VCaP (cell line): ENCODE data around the gene SLC44A3.

Source experiments
- H3K27ac ChIP-seq: fragments of 450-650 bp; 2 replicates; pipeline ENCODE4 v1.5.1; 2017
- TF ChIP-seq, protein P1 (sequence below): fragments of 450-650 bp; conservative IDR thresholded peaks from 2 replicates; pipeline ENCODE4 v1.5.1; 2017; ENCODE audit warnings: mild to moderate bottlenecking, moderate library complexity

SLC44A3 gene

GRCh38 chr1:94887106-94887505 lies 66.9 kb downstream of the SLC44A3 start:
- TF ChIP-seq, protein P1, sequence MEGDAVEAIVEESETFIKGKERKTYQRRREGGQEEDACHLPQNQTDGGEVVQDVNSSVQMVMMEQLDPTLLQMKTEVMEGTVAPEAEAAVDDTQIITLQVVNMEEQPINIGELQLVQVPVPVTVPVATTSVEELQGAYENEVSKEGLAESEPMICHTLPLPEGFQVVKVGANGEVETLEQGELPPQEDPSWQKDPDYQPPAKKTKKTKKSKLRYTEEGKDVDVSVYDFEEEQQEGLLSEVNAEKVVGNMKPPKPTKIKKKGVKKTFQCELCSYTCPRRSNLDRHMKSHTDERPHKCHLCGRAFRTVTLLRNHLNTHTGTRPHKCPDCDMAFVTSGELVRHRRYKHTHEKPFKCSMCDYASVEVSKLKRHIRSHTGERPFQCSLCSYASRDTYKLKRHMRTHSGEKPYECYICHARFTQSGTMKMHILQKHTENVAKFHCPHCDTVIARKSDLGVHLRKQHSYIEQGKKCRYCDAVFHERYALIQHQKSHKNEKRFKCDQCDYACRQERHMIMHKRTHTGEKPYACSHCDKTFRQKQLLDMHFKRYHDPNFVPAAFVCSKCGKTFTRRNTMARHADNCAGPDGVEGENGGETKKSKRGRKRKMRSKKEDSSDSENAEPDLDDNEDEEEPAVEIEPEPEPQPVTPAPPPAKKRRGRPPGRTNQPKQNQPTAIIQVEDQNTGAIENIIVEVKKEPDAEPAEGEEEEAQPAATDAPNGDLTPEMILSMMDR, result no peak
- H3K27ac ChIP-seq, result no peak overlapping the region

- H3K27ac ChIP-seq, result no peak overlapping the region
- TF ChIP-seq, protein P1, result no peak
These were observed 67.5 kb downstream of the SLC44A3 start for GRCh38 chr1:94887603-94888171.

GRCh38 chr1:94888201-94888600 lies 68.0 kb downstream of the SLC44A3 start:
- H3K27ac ChIP-seq, result no peak overlapping the region
- TF ChIP-seq, protein P1, result no peak

- H3K27ac ChIP-seq, result no peak overlapping the region
These were observed 72.6 kb downstream of the SLC44A3 start for GRCh38 chr1:94892604-94893254.

GRCh38 chr1:94894630-94895029 lies 74.5 kb downstream of the SLC44A3 start:
- H3K27ac ChIP-seq, result no peak overlapping the region
- TF ChIP-seq, protein P1, result no peak

More at GRCh38 chr1:94892604-94893254, 72.6 kb downstream of the SLC44A3 start:
- TF ChIP-seq, protein P1, result no peak

- H3K27ac ChIP-seq, result no peak overlapping the region
- TF ChIP-seq, protein P1, result no peak
These were observed 75.4 kb downstream of the SLC44A3 start for GRCh38 chr1:94895518-94895917.

- H3K27ac ChIP-seq, result no peak overlapping the region
- TF ChIP-seq, protein P1, result no peak
These were observed 78.6 kb downstream of the SLC44A3 start for GRCh38 chr1:94898491-94899385.
